GM03348 (cell line): ENCODE data around the gene TMEM271.

Source experiments
- DNase-seq: peaks from one replicate; pipeline ENCODE4 v3.0.0; 2012; ENCODE audit warnings: low spot score

TMEM271 gene

GRCh38 chr4:534101-534575, 42.0 kb downstream of the TMEM271 start:
- no peak for DNase-seq

GRCh38 chr4:533318-534100, 42.6 kb downstream of the TMEM271 start:
- DNase-seq = no peak

- no peak for DNase-seq
These were observed 43.3 kb downstream of the TMEM271 start for GRCh38 chr4:532588-533317.

- DNase-seq = no peak
These were observed 44.2 kb downstream of the TMEM271 start for GRCh38 chr4:531721-532565.

GRCh38 chr4:531076-531475, 45.0 kb downstream of the TMEM271 start:
- no peak for DNase-seq

- DNase-seq = no peak
These were observed 45.9 kb downstream of the TMEM271 start for GRCh38 chr4:530017-530781.

- no peak for DNase-seq
These were observed 46.5 kb downstream of the TMEM271 start for GRCh38 chr4:529563-529962.

- no peak for DNase-seq
These were observed 47.3 kb downstream of the TMEM271 start for GRCh38 chr4:528835-529234.

GRCh38 chr4:528296-528695, 47.8 kb downstream of the TMEM271 start:
- DNase-seq = no peak

GRCh38 chr4:526971-527460, 49.1 kb downstream of the TMEM271 start:
- no peak for DNase-seq

GRCh38 chr4:526189-526909, 49.7 kb downstream of the TMEM271 start:
- no peak for DNase-seq

- no peak for DNase-seq
These were observed 50.4 kb downstream of the TMEM271 start for GRCh38 chr4:525660-526059.

- no peak for DNase-seq
These were observed 51.9 kb downstream of the TMEM271 start for GRCh38 chr4:524196-524595.
